ENCODE data around the gene NACC1.

NACC1 gene

GRCh38 chr19:13098277-13099072 lies 19.6 kb upstream of the NACC1 start:
- no peaks in the 10 kb centered on the region for H3K27me3 ChIP-seq (ENCODE audit: insufficient read depth, poor library complexity, severe bottlenecking)
- TF ChIP-seq GABPA (IDR thresholded peaks at IDR 0.05; ENCODE audit: low read depth) (no peak), POLR2AphosphoS5 (IDR thresholded peaks at IDR 0.05; ENCODE audit: low read depth) (peak; percentile 74; the same call in 1 of the 2 replicates), CTCF (IDR thresholded peaks at IDR 0.05; ENCODE audit: insufficient read depth, low read length) (no peak), SPI1 (IDR thresholded peaks at IDR 0.05; ENCODE audit: borderline replicate concordance, low read depth) (no peak), REST (IDR thresholded peaks at IDR 0.05; ENCODE audit: insufficient replicate concordance, low read depth) (peak; percentile 39)
- peak overlapping the region; percentile 99 for H3K27ac ChIP-seq (replicated peaks)
- DNase-seq (ENCODE audit: low read depth in 1 of 2, low spot score in 1 of 2) = peak; percentile 77 to 83
- H3K4me3 ChIP-seq (replicated peaks; ENCODE audit: insufficient read depth, low read length) = peak overlapping the region; percentile 96

GRCh38 chr19:13099073-13099999 lies 18.7 kb upstream of the NACC1 start:
- H3K27me3 ChIP-seq (ENCODE audit: insufficient read depth, poor library complexity, severe bottlenecking) = no peaks in the 10 kb centered on the region
- peak; percentile 19; the same call in 1 of the 2 replicates for TF ChIP-seq POLR2AphosphoS5 (IDR thresholded peaks at IDR 0.05; ENCODE audit: low read depth)
- peak; percentile 81 for TF ChIP-seq GABPA (IDR thresholded peaks at IDR 0.05; ENCODE audit: low read depth)
- TF ChIP-seq CTCF (IDR thresholded peaks at IDR 0.05; ENCODE audit: insufficient read depth, low read length) = no peak
- peak overlapping the region; percentile 99 for H3K27ac ChIP-seq (replicated peaks)
- DNase-seq (ENCODE audit: low read depth in 1 of 2, low spot score in 1 of 2) = peak; percentile 83 to 94
- peak overlapping the region; percentile 96 for H3K4me3 ChIP-seq (replicated peaks; ENCODE audit: insufficient read depth, low read length)

- peak in 1 of 2 experiments; percentile 78 for DNase-seq (ENCODE audit: low read depth in 1 of 2, low spot score in 1 of 2)
- peak overlapping the region; percentile 99 for H3K27ac ChIP-seq (replicated peaks)
- no peak for TF ChIP-seq GABPA (IDR thresholded peaks at IDR 0.05; ENCODE audit: low read depth)
- peak; percentile 99 for TF ChIP-seq POLR2AphosphoS5 (IDR thresholded peaks at IDR 0.05; ENCODE audit: low read depth)
- TF ChIP-seq CTCF (IDR thresholded peaks at IDR 0.05; ENCODE audit: insufficient read depth, low read length) = no peak
- TF ChIP-seq SPI1 (IDR thresholded peaks at IDR 0.05; ENCODE audit: borderline replicate concordance, low read depth) = no peak
- no peaks in the 10 kb centered on the region for H3K27me3 ChIP-seq (ENCODE audit: insufficient read depth, poor library complexity, severe bottlenecking)
- H3K4me3 ChIP-seq (replicated peaks; ENCODE audit: insufficient read depth, low read length) = peak overlapping the region; percentile 96
Measured at GRCh38 chr19:13100031-13100588, 18.0 kb upstream of the NACC1 start.
